ENCODE measurements around the gene OPN3.

Gene OPN3

DNA sequence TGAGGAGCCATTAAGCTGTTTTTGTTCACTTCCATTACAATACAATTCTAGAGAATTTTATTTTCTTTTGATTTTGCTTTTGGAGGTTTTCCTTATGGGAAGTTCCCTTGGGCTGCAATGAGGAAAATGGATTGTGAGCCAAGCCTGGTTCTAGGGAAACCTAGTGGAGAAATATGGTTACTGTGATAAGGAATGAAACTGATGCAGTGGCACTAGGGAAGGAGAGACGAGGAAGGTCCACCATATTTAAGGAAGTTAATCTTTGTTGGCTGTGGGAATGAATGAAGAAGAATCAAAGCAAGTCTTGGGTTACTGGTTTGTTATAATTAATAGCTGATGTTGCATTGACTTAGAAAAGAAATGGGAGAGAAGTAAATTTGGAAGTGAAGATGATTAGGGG lies 28.4 kb downstream of the OPN3 start:
- Histone ChIP-seq H3K27me3 (ENCODE audit: control insufficient read depth, insufficient read depth, low read length) (no peaks in the 10 kb centered on the region), H3K36me3 (ENCODE audit: control insufficient read depth, insufficient read depth, low read length) (no peaks in the 10 kb centered on the region), H3K9me3 (ENCODE audit: control insufficient read depth, low read length) (no peaks in the 10 kb centered on the region), H2AFZ (no peak overlapping the region), H3K4me2 (ENCODE audit: low read length) (no peak overlapping the region), H3K27ac (no peak overlapping the region), H3K4me1 (no peaks in the 10 kb centered on the region), H3K79me2 (no peaks in the 10 kb centered on the region), H3K9ac (no peak overlapping the region), H3K4me3 (ENCODE audit: low read depth, low read length) (no peak overlapping the region)
- TF ChIP-seq, protein P1, sequence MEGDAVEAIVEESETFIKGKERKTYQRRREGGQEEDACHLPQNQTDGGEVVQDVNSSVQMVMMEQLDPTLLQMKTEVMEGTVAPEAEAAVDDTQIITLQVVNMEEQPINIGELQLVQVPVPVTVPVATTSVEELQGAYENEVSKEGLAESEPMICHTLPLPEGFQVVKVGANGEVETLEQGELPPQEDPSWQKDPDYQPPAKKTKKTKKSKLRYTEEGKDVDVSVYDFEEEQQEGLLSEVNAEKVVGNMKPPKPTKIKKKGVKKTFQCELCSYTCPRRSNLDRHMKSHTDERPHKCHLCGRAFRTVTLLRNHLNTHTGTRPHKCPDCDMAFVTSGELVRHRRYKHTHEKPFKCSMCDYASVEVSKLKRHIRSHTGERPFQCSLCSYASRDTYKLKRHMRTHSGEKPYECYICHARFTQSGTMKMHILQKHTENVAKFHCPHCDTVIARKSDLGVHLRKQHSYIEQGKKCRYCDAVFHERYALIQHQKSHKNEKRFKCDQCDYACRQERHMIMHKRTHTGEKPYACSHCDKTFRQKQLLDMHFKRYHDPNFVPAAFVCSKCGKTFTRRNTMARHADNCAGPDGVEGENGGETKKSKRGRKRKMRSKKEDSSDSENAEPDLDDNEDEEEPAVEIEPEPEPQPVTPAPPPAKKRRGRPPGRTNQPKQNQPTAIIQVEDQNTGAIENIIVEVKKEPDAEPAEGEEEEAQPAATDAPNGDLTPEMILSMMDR (IDR thresholded peaks at IDR 0.05) = no peak

DNA sequence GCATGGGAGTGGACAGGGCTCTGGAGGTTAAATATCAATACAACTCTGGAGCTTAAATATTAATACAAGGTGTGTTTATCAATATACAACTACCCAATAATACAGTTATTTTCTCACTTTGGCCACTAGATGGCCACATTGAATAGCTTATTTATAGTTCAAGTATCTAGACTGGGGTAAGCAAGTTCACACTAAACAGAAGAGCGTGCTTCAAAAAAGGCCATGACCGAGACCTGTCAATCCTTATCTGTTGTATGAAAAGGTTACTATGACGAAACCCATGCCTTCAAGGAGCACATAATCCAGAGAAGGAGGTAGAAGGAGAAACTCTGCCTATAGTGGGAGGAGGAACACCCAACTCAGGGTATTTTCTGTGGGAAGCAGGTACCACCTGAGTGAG lies 29.1 kb downstream of the OPN3 start:
- Histone ChIP-seq H3K79me2 (no peaks in the 10 kb centered on the region), H3K4me3 (ENCODE audit: low read depth, low read length) (no peak overlapping the region), H3K27me3 (ENCODE audit: control insufficient read depth, insufficient read depth, low read length) (no peaks in the 10 kb centered on the region), H3K9me3 (ENCODE audit: control insufficient read depth, low read length) (no peaks in the 10 kb centered on the region), H3K4me2 (ENCODE audit: low read length) (no peak overlapping the region), H3K4me1 (no peaks in the 10 kb centered on the region), H3K36me3 (ENCODE audit: control insufficient read depth, insufficient read depth, low read length) (no peaks in the 10 kb centered on the region), H3K9ac (no peak overlapping the region), H3K27ac (no peak overlapping the region), H2AFZ (no peak overlapping the region)
- TF ChIP-seq, protein P1 (IDR thresholded peaks at IDR 0.05) = peak; percentile 62

DNA sequence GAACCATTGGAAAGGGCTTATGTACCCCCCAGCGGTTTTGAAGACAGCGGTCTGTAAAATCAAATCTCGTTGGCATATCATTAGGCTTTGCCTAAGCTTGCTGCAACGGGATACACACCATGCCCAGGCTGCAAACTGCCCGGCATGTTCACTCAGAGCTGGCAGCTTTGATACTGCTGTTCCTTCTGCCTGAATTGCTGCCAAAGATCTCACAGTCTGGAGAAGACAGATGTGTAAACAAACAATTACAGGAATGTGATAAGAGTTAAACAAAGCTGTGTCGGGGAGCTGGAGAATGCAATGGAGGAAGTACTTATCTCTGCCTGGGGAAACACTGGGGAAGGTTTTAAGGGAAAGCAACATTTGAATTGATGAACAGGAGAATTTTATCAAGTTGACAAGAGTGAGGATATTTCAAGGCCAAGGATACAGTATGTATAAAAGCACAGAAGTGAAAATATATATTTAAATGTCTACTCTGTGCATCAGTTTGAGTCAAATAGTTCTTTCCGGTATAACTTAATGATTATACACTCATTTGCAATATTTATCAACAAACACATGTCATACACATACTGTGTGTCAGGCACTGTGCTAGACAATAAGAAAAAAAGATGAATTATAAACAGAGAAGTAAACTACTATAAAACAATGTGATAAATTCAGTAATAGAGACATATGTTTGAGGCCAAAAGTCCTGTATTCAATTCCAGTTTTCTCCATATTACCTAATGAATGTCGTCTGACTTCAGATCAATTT lies 29.9 kb downstream of the OPN3 start:
- Histone ChIP-seq H3K4me2 (ENCODE audit: low read length) (no peak overlapping the region), H3K9ac (no peak overlapping the region), H3K27ac (no peak overlapping the region), H3K9me3 (ENCODE audit: control insufficient read depth, low read length) (no peaks in the 10 kb centered on the region), H3K4me3 (ENCODE audit: low read depth, low read length) (no peak overlapping the region), H3K79me2 (no peaks in the 10 kb centered on the region), H3K27me3 (ENCODE audit: control insufficient read depth, insufficient read depth, low read length) (no peaks in the 10 kb centered on the region), H3K36me3 (ENCODE audit: control insufficient read depth, insufficient read depth, low read length) (no peaks in the 10 kb centered on the region), H2AFZ (no peak overlapping the region), H3K4me1 (no peaks in the 10 kb centered on the region)
- TF ChIP-seq, protein P1 (IDR thresholded peaks at IDR 0.05) = no peak

DNA sequence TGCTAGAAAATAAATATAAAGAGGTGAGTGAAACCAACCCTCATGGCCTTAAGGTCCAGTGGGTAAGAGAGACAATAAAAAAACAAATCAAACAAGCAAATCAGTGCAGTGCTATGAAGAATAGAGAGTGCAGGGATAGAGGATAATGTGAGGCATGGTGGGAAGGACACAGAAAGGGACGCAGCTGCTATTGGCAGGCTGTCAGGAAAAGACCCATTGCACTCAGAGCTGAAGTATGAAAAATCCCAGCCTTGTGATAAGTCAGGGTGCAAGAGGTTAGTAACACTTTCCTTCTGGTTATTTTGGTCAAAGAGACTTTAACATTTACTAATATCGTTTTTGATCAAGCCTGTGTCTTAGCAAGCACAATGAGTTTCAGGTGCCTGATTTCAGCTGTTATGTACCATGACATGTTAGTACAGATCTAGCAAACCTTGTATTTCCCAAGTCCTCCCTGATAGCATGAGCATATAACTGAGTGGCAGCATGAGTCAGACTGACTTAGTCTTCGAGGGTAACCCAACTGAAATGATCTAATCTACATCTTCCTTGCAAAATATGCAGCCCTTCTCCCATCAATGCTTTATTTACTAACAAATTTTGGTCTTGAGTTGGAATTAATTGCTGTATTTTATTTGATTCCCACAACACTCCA lies 31.7 kb downstream of the OPN3 start:
- no peak overlapping the region for H3K27ac ChIP-seq
- H2AFZ ChIP-seq = no peak overlapping the region
- H3K9me3 ChIP-seq (ENCODE audit: control insufficient read depth, low read length) = no peaks in the 10 kb centered on the region
- H3K27me3 ChIP-seq (ENCODE audit: control insufficient read depth, insufficient read depth, low read length) = no peaks in the 10 kb centered on the region
- no peaks in the 10 kb centered on the region for H3K4me1 ChIP-seq
- H3K79me2 ChIP-seq = no peaks in the 10 kb centered on the region
- TF ChIP-seq, protein P1 (IDR thresholded peaks at IDR 0.05) = no peak
- no peaks in the 10 kb centered on the region for H3K36me3 ChIP-seq (ENCODE audit: control insufficient read depth, insufficient read depth, low read length)
- H3K9ac ChIP-seq = no peak overlapping the region
- no peak overlapping the region for H3K4me3 ChIP-seq (ENCODE audit: low read depth, low read length)
- no peak overlapping the region for H3K4me2 ChIP-seq (ENCODE audit: low read length)

All from parathyroid adenoma (tissue), 2 donors.